Osteoblast (primary cell): Measurements from ENCODE around the gene FAM210B. TPM values are rescaled to one million over a fixed set of nuclear protein-coding genes. Genes with fewer than 3 reads are reported as not detected.
"Not testable (repeated sequence)": the region's sequence is repeated elsewhere in the genome, so short reads cannot be mapped to it uniquely, and the experiment has no call there.

Experiments
- DNase-seq: peaks from one replicate; pipeline ENCODE4 v3.0.0; 2011; ENCODE audit warnings: low spot score, mixed read lengths; ENCODE audit not compliant: insufficient read length; ENCODE audit errors: missing footprints
- H2AFZ ChIP-seq: 2 replicates; pipeline ENCODE4 v1.6.0; 2011; ENCODE audit warnings: mild to moderate bottlenecking, low read length
- H3K27ac ChIP-seq: 2 replicates; pipeline ENCODE4 v1.5.1; 2011; ENCODE audit warnings: mild to moderate bottlenecking, low read depth, low read length, moderate library complexity
- H3K27me3 ChIP-seq: 2 replicates; pipeline ENCODE4 v1.6.0; 2012; ENCODE audit warnings: mild to moderate bottlenecking, control low read depth, inconsistent platforms, low read length, moderate library complexity; ENCODE audit not compliant: insufficient read depth
- H3K36me3 ChIP-seq: 2 replicates; pipeline ENCODE4 v1.5.1; 2011; ENCODE audit warnings: mild to moderate bottlenecking, low read length, control low read depth, moderate library complexity; ENCODE audit not compliant: insufficient read depth
- H3K4me1 ChIP-seq: 2 replicates; pipeline ENCODE4 v1.5.1; 2011; ENCODE audit warnings: mild to moderate bottlenecking, low read length, control low read depth, moderate library complexity; ENCODE audit not compliant: insufficient read depth
- H3K4me2 ChIP-seq: 2 replicates; pipeline ENCODE4 v1.6.0; 2011; ENCODE audit warnings: mild to moderate bottlenecking, low read length; ENCODE audit not compliant: insufficient read depth
- H3K4me3 ChIP-seq: fragments of 200-600 bp; sonication (generic); 3 replicates; pipeline ENCODE4 v1.5.1; 2012; ENCODE audit warnings: mild to moderate bottlenecking, low read length, inconsistent platforms; ENCODE audit not compliant: insufficient read depth
- H3K79me2 ChIP-seq: 2 replicates; pipeline ENCODE4 v1.6.0; 2012; ENCODE audit warnings: mild to moderate bottlenecking, low read length, control low read depth, inconsistent platforms; ENCODE audit not compliant: insufficient read depth
- H3K9me3 ChIP-seq: 2 replicates; pipeline ENCODE4 v1.5.1; 2011; ENCODE audit warnings: low read depth, low read length, control low read depth
- H4K20me1 ChIP-seq: 2 replicates; pipeline ENCODE4 v1.6.0; 2012; ENCODE audit warnings: mild to moderate bottlenecking, low read length, control low read depth; ENCODE audit not compliant: insufficient read depth
- CTCF ChIP-seq: IDR thresholded peaks from 2 replicates; pipeline ENCODE4 v1.5.1; 2011; ENCODE audit warnings: mild to moderate bottlenecking, low read depth, low read length, moderate library complexity; ENCODE audit errors: extremely low read depth
- total RNA-seq: library from RNA; depleted of rRNA; stranded (reverse); fragments of >200 nt; gene quantifications from 2 replicates; pipeline ENCODE4 v1.2.3, GENCODE V29; 2012

Gene FAM210B
- total RNA-seq, 1 donor, result 69.5 TPM

DNA sequence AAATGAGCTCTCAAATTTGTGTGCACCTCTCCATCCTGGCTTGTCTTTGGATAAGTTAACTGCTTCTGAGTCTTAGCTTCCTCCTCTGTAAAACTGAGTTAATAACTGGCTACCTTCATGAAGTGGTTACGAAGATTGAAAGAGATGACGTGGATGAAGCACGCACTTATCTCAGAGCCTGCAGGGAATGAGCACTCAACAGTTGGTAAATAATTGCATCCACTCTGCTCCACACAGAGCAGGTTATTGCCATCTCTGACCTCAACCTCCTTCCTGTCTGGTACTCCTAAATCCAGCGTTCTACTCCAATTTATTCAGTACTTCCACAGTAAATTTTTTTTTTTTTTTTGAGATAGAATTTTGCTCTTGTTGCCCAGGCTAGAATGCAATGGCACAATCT, 26.4 kb downstream of the FAM210B start:
- H2AFZ ChIP-seq, result peak overlapping the region; percentile 27
- no peak for DNase-seq
- peaks cover 31% of the 10 kb centered on the region for H3K4me1 ChIP-seq
- H3K4me2 ChIP-seq, result no peak overlapping the region
- TF ChIP-seq CTCF, result no peak
- no peaks in the 10 kb centered on the region for H3K27me3 ChIP-seq
- H3K79me2 ChIP-seq, result peaks cover 76% of the 10 kb centered on the region
- H4K20me1 ChIP-seq, result no peaks in the 10 kb centered on the region
- peak overlapping the region; percentile 29 for H3K27ac ChIP-seq
- H3K36me3 ChIP-seq, result peaks cover 40% of the 10 kb centered on the region
- no peaks in the 10 kb centered on the region for H3K9me3 ChIP-seq
- H3K4me3 ChIP-seq, result no peak overlapping the region

DNA sequence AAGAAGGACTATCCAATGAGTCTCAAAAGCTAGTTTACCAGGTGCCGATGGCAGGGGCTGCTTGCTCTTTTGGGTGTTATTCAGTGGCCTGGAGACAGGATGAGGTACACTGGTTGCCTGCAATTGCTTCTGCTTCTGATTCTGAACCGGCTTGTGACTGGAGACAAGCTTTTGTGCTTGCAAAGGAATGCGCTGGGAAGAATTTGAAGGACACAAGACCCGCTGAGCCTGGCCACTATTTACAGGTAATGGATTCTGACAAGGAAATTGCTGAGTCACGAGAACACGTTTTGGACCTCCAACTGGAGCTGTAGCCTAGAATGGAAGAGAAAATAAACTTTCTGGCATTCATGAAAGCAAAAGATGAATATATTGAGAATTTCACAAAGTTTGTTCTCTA, 27.4 kb downstream of the FAM210B start:
- Histone ChIP-seq H3K27me3 (no peaks in the 10 kb centered on the region), H3K36me3 (peaks cover 40% of the 10 kb centered on the region), H3K4me2 (no peak overlapping the region), H3K9me3 (no peaks in the 10 kb centered on the region), H3K4me3 (no peak overlapping the region), H4K20me1 (no peaks in the 10 kb centered on the region), H3K4me1 (peaks cover 30% of the 10 kb centered on the region), H3K27ac (no peak overlapping the region), H2AFZ (no peak overlapping the region), H3K79me2 (peaks cover 84% of the 10 kb centered on the region)
- DNase-seq, result no peak
- no peak for TF ChIP-seq CTCF

DNA sequence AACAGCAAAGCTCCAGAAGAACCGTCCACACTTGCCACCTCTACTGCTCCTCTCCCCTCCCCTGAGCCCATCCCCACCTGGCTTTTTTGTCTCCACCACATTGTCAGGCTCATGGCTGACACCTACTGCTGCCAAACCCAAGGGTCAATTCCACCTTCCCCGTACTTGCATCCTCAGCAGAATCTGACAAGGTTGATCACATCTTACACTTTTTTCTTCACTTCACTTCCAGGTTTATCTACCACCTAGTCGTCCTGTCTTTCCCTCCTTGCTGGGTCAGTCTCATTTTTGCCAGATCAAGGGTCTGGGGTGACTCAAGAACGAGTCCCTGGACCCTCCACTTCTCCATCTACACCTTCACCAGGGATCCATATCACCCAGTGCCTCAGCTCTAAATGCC, 30.1 kb downstream of the FAM210B start:
- peaks cover 40% of the 10 kb centered on the region for H3K36me3 ChIP-seq
- no peaks in the 10 kb centered on the region for H3K9me3 ChIP-seq
- H3K27me3 ChIP-seq, result no peaks in the 10 kb centered on the region
- H3K4me2 ChIP-seq, result no peak overlapping the region
- no peak for DNase-seq
- no peak for TF ChIP-seq CTCF
- H3K4me1 ChIP-seq, result peaks cover 27% of the 10 kb centered on the region
- H3K4me3 ChIP-seq, result no peak overlapping the region
- no peak overlapping the region for H2AFZ ChIP-seq
- H4K20me1 ChIP-seq, result no peaks in the 10 kb centered on the region
- peaks cover 84% of the 10 kb centered on the region for H3K79me2 ChIP-seq
- H3K27ac ChIP-seq, result no peak overlapping the region

GRCh38 chr20:56389807-56390206, 31.0 kb downstream of the FAM210B start:
- Histone ChIP-seq H3K79me2 (peaks cover 83% of the 10 kb centered on the region), H3K4me2 (no peak overlapping the region), H3K36me3 (peaks cover 33% of the 10 kb centered on the region), H3K4me3 (no peak overlapping the region), H3K27me3 (no peaks in the 10 kb centered on the region), H3K27ac (no peak overlapping the region), H3K9me3 (no peaks in the 10 kb centered on the region), H4K20me1 (no peaks in the 10 kb centered on the region), H2AFZ (no peak overlapping the region), H3K4me1 (peaks cover 22% of the 10 kb centered on the region)
- TF ChIP-seq CTCF, result no peak
- no peak for DNase-seq

GRCh38 chr20:56390396-56390795, 31.6 kb downstream of the FAM210B start:
- not testable (repeated sequence) for H2AFZ ChIP-seq, H3K9me3 ChIP-seq, H3K27me3 ChIP-seq, H4K20me1 ChIP-seq, DNase-seq
- H3K36me3 ChIP-seq, result peaks cover 32% of the 10 kb centered on the region
- peak overlapping the region; percentile 92 for H3K4me2 ChIP-seq
- peak overlapping the region; percentile 79 for H3K27ac ChIP-seq
- H3K4me3 ChIP-seq, result peak overlapping the region; percentile 95
- H3K79me2 ChIP-seq, result peaks cover 84% of the 10 kb centered on the region
- H3K4me1 ChIP-seq, result peaks cover 18% of the 10 kb centered on the region
